Stimulated activated CD8-positive, alpha-beta memory T cell treated with anti-CD3 and anti-CD28 coated beads, Interleukin-15, amount 100 ng/mL, for 1 hour (primary cell): ENCODE measurements around the gene PNKD.
"Not testable (repeated sequence)": the region's sequence is repeated elsewhere in the genome, so short reads cannot be mapped to it uniquely, and the experiment has no call there.

Experiments used
- DNase-seq: peaks from one replicate; pipeline ENCODE4 v3.0.0-alpha.2; 2020; ENCODE audit warnings: low read depth

Gene PNKD

GRCh38 chr2:218273214-218273907 is 3.0 kb downstream of the PNKD start:
- not testable (repeated sequence) for DNase-seq

- DNase-seq = no peak
These were observed 3.6 kb downstream of the PNKD start for GRCh38 chr2:218273908-218274249.

- no peak for DNase-seq
These were observed 4.3 kb downstream of the PNKD start for GRCh38 chr2:218274586-218274985.

- DNase-seq = no peak
These were observed 5.2 kb downstream of the PNKD start for GRCh38 chr2:218275371-218276072.

GRCh38 chr2:218276986-218277755 is 6.9 kb downstream of the PNKD start:
- DNase-seq = no peak

GRCh38 chr2:218277921-218278320 is 7.6 kb downstream of the PNKD start:
- DNase-seq = no peak

GRCh38 chr2:218278531-218279360 is 8.4 kb downstream of the PNKD start:
- no peak for DNase-seq

GRCh38 chr2:218280260-218280870 is 10.0 kb downstream of the PNKD start:
- DNase-seq = no peak

- DNase-seq = no peak
These were observed 11.1 kb downstream of the PNKD start for GRCh38 chr2:218281449-218281848.

GRCh38 chr2:218282173-218282991 is 12.1 kb downstream of the PNKD start:
- DNase-seq = no peak

GRCh38 chr2:218284106-218284811 is 13.9 kb downstream of the PNKD start:
- no peak for DNase-seq

- DNase-seq = no peak
These were observed 15.3 kb downstream of the PNKD start for GRCh38 chr2:218285604-218286003.

- DNase-seq = peak; percentile 65
These were observed 16.5 kb downstream of the PNKD start for GRCh38 chr2:218286570-218287459.

- DNase-seq = no peak
These were observed 19.5 kb downstream of the PNKD start for GRCh38 chr2:218289639-218290315.

GRCh38 chr2:218290316-218291261 is 20.3 kb downstream of the PNKD start:
- DNase-seq = no peak

- DNase-seq = no peak
These were observed 21.2 kb downstream of the PNKD start for GRCh38 chr2:218291318-218292047.
